ENCODE data around the gene MEIS1.
A peak's percentile ranks its signal among the peaks of the same experiment; 100 is the strongest.

Gene MEIS1

DNA sequence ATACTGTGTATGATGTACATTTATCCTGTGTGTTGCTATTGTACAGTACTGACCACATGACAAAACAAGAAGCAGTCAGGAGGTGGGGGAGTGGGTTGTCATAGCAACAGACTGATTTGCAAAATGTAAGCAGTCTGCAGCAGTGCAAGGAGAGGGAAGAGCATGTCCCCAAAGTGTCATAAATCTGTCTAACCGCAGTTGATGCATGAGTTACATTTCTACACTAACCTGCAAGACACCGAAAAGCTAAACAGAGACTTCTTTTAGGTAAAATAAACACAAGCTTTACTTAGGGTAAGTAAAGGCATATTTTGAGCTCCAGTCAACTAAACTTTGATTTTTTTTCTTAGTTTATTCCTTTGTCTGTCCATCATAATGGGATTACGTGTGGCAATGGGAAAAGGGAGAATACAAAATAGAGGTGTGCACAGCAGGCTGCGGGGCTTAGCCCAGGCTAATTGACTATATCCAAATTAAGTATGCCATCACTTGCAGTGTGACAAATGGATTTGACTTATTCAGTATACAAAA, 134.5 kb downstream of the MEIS1 start:
- no peaks in the 10 kb centered on the region for H3K79me1 ChIP-seq (ENCODE audit: low read depth, low read length)
- no peaks in the 10 kb centered on the region for H3K9me3 ChIP-seq (replicated peaks in 1 of 2; ENCODE audit: control insufficient read depth in 2 of 2, insufficient read depth in 1 of 2, low read depth in 1 of 2, low read length in 2 of 2)
- H2BK15ac ChIP-seq (ENCODE audit: low read length) = no peak overlapping the region
- H2BK12ac ChIP-seq (ENCODE audit: low read length) = no peak overlapping the region
- H2BK120ac ChIP-seq (ENCODE audit: low read depth, low read length) = no peak overlapping the region
- no peak overlapping the region for H3K14ac ChIP-seq (ENCODE audit: low read length)
- H2AFZ ChIP-seq (ENCODE audit: low read length) = no peak overlapping the region
- H2BK5ac ChIP-seq (ENCODE audit: low read length) = no peak overlapping the region
- no peaks in the 10 kb centered on the region for H3K27me3 ChIP-seq (ENCODE audit: control insufficient read depth in 3 of 3, insufficient read depth in 3 of 3, low read depth in 1 of 3, low read length in 3 of 3)
- H3K18ac ChIP-seq (ENCODE audit: low read length) = no peak overlapping the region
- peaks cover 0 to 40% of the 10 kb centered on the region in 2 donors for H3K36me3 ChIP-seq (replicated peaks in 1 of 2; ENCODE audit: control insufficient read depth in 2 of 2, insufficient read depth in 2 of 2, low read length in 2 of 2)
- peak overlapping the region; percentile 28 for H3K4me2 ChIP-seq (ENCODE audit: insufficient read depth, low read length, poor library complexity, severe bottlenecking)
- H3K9ac ChIP-seq (ENCODE audit: low read depth, low read length, poor library complexity) = no peak overlapping the region
- peaks cover 26 to 32% of the 10 kb centered on the region in 2 donors for H3K4me1 ChIP-seq (ENCODE audit: control insufficient read depth in 2 of 2, insufficient read depth in 1 of 2, low read depth in 1 of 2, low read length in 2 of 2)
- no peak overlapping the region for H3K4me3 ChIP-seq (ENCODE audit: low read length in 2 of 2)
- H3K27ac ChIP-seq (replicated peaks; ENCODE audit: low read length) = peak overlapping the region; percentile 37
- H3K4ac ChIP-seq (ENCODE audit: low read length) = no peak overlapping the region
- no peak overlapping the region for H4K91ac ChIP-seq (ENCODE audit: low read depth, low read length, poor library complexity)
- no peak for DNase-seq (ENCODE audit: low spot score)
- no peak overlapping the region for H4K8ac ChIP-seq (ENCODE audit: low read depth, low read length)
- H2AK5ac ChIP-seq (ENCODE audit: low read depth, low read length) = no peak overlapping the region
- WGBS, 2 donors (ENCODE audit: extremely low coverage in 2 of 2, insufficient read length in 2 of 2, insufficient replicate concordance in 1 of 2) = no CpG with 5 or more reads among the region's 4 CpGs
- no peak overlapping the region for H3K23ac ChIP-seq (ENCODE audit: low read depth, low read length, poor library complexity)

DNA sequence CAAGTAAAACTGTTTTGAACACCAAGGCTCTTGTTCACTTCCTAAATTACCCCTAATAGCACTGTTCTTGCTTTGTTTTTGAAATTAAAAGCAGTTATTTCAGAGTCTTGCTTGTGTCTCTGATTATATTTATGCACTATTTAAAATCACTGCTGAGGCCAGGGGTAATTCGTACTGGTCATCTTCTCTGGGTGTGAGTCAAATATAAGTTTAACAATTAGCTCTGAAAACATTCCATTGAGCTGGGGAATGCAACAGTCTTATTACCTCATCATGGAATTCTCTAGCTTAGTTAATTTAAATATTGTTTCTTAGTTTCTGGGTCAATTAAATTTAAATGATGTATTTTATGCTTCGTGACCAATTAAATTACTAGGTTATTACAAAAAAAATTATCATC, 135.0 kb downstream of the MEIS1 start:
- no peak overlapping the region for H2BK120ac ChIP-seq (ENCODE audit: low read depth, low read length)
- H3K79me1 ChIP-seq (ENCODE audit: low read depth, low read length) = no peaks in the 10 kb centered on the region
- H3K23ac ChIP-seq (ENCODE audit: low read depth, low read length, poor library complexity) = no peak overlapping the region
- no peaks in the 10 kb centered on the region for H3K9me3 ChIP-seq (replicated peaks in 1 of 2; ENCODE audit: control insufficient read depth in 2 of 2, insufficient read depth in 1 of 2, low read depth in 1 of 2, low read length in 2 of 2)
- peaks cover 26 to 33% of the 10 kb centered on the region in 2 donors for H3K4me1 ChIP-seq (ENCODE audit: control insufficient read depth in 2 of 2, insufficient read depth in 1 of 2, low read depth in 1 of 2, low read length in 2 of 2)
- no peaks in the 10 kb centered on the region for H3K27me3 ChIP-seq (ENCODE audit: control insufficient read depth in 3 of 3, insufficient read depth in 3 of 3, low read depth in 1 of 3, low read length in 3 of 3)
- no peak overlapping the region for H4K91ac ChIP-seq (ENCODE audit: low read depth, low read length, poor library complexity)
- H3K9ac ChIP-seq (ENCODE audit: low read depth, low read length, poor library complexity) = no peak overlapping the region
- H3K14ac ChIP-seq (ENCODE audit: low read length) = no peak overlapping the region
- no peak overlapping the region for H2BK12ac ChIP-seq (ENCODE audit: low read length)
- H2BK15ac ChIP-seq (ENCODE audit: low read length) = no peak overlapping the region
- H3K27ac ChIP-seq (replicated peaks; ENCODE audit: low read length) = peak overlapping the region; percentile 37
- H3K4me2 ChIP-seq (ENCODE audit: insufficient read depth, low read length, poor library complexity, severe bottlenecking) = peak overlapping the region; percentile 28
- no peak overlapping the region for H3K4ac ChIP-seq (ENCODE audit: low read length)
- H2BK5ac ChIP-seq (ENCODE audit: low read length) = no peak overlapping the region
- no peak overlapping the region for H3K4me3 ChIP-seq (ENCODE audit: low read length in 2 of 2)
- H3K36me3 ChIP-seq (replicated peaks in 1 of 2; ENCODE audit: control insufficient read depth in 2 of 2, insufficient read depth in 2 of 2, low read length in 2 of 2) = peaks cover 0 to 40% of the 10 kb centered on the region in 2 donors
- no peak overlapping the region for H2AFZ ChIP-seq (ENCODE audit: low read length)
- H3K18ac ChIP-seq (ENCODE audit: low read length) = no peak overlapping the region
- DNase-seq (ENCODE audit: low spot score) = no peak
- H4K8ac ChIP-seq (ENCODE audit: low read depth, low read length) = no peak overlapping the region
- no peak overlapping the region for H2AK5ac ChIP-seq (ENCODE audit: low read depth, low read length)
- no CpG with 5 or more reads among the region's 2 CpGs for WGBS, 2 donors (ENCODE audit: extremely low coverage in 2 of 2, insufficient read length in 2 of 2, insufficient replicate concordance in 1 of 2)

DNA sequence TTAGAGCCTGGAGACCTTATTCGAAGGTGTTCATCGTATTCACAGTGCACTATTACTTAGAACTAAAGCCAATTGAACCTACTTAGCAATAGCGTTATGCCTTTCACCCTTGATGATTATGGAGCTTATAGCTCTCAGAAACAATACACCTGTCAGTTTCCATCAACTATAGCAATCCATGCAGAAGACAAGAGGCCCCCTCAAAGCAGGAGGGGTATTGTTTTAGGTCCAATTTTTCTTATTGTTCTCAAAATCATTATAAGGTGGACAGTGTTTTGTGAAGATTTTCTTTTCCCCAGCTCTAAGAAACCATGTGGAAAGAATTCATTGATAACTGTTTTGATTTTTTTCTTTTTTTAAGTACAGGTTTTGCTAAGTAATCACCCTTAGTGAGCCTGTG, 135.5 kb downstream of the MEIS1 start:
- H2AFZ ChIP-seq (ENCODE audit: low read length) = no peak overlapping the region
- DNase-seq (ENCODE audit: low spot score) = no peak
- H3K4me3 ChIP-seq (ENCODE audit: low read length in 2 of 2) = no peak overlapping the region
- no peaks in the 10 kb centered on the region for H3K9me3 ChIP-seq (replicated peaks in 1 of 2; ENCODE audit: control insufficient read depth in 2 of 2, insufficient read depth in 1 of 2, low read depth in 1 of 2, low read length in 2 of 2)
- no peak overlapping the region for H3K27ac ChIP-seq (replicated peaks; ENCODE audit: low read length)
- no peaks in the 10 kb centered on the region for H3K79me1 ChIP-seq (ENCODE audit: low read depth, low read length)
- H2BK5ac ChIP-seq (ENCODE audit: low read length) = no peak overlapping the region
- H4K8ac ChIP-seq (ENCODE audit: low read depth, low read length) = no peak overlapping the region
- no peak overlapping the region for H3K9ac ChIP-seq (ENCODE audit: low read depth, low read length, poor library complexity)
- no peak overlapping the region for H2BK12ac ChIP-seq (ENCODE audit: low read length)
- peaks cover 0 to 40% of the 10 kb centered on the region in 2 donors for H3K36me3 ChIP-seq (replicated peaks in 1 of 2; ENCODE audit: control insufficient read depth in 2 of 2, insufficient read depth in 2 of 2, low read length in 2 of 2)
- H3K27me3 ChIP-seq (ENCODE audit: control insufficient read depth in 3 of 3, insufficient read depth in 3 of 3, low read depth in 1 of 3, low read length in 3 of 3) = no peaks in the 10 kb centered on the region
- H3K4me1 ChIP-seq (ENCODE audit: control insufficient read depth in 2 of 2, insufficient read depth in 1 of 2, low read depth in 1 of 2, low read length in 2 of 2) = peaks cover 26 to 34% of the 10 kb centered on the region in 2 donors
- H2AK5ac ChIP-seq (ENCODE audit: low read depth, low read length) = no peak overlapping the region
- H3K4ac ChIP-seq (ENCODE audit: low read length) = no peak overlapping the region
- H2BK15ac ChIP-seq (ENCODE audit: low read length) = no peak overlapping the region
- no peak overlapping the region for H2BK120ac ChIP-seq (ENCODE audit: low read depth, low read length)
- no CpG with 5 or more reads among the region's 3 CpGs for WGBS, 2 donors (ENCODE audit: extremely low coverage in 2 of 2, insufficient read length in 2 of 2, insufficient replicate concordance in 1 of 2)
- H3K4me2 ChIP-seq (ENCODE audit: insufficient read depth, low read length, poor library complexity, severe bottlenecking) = no peak overlapping the region
- no peak overlapping the region for H4K91ac ChIP-seq (ENCODE audit: low read depth, low read length, poor library complexity)
- H3K18ac ChIP-seq (ENCODE audit: low read length) = no peak overlapping the region
- H3K14ac ChIP-seq (ENCODE audit: low read length) = no peak overlapping the region
- no peak overlapping the region for H3K23ac ChIP-seq (ENCODE audit: low read depth, low read length, poor library complexity)

DNA sequence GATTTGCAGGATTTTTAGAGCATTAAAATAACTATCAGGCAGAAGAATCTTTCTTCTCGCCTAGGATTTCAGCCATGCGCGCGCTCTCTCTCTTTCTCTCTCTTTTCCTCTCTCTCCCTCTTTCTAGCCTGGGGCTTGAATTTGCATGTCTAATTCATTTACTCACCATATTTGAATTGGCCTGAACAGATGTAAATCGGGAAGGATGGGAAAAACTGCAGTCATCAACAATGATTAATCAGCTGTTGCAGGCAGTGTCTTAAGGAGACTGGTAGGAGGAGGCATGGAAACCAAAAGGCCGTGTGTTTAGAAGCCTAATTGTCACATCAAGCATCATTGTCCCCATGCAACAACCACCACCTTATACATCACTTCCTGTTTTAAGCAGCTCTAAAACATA, 137.0 kb downstream of the MEIS1 start:
- H3K14ac ChIP-seq (ENCODE audit: low read length) = no peak overlapping the region
- no peak overlapping the region for H3K18ac ChIP-seq (ENCODE audit: low read length)
- no peak overlapping the region for H4K8ac ChIP-seq (ENCODE audit: low read depth, low read length)
- no peak overlapping the region for H2AK5ac ChIP-seq (ENCODE audit: low read depth, low read length)
- H3K4ac ChIP-seq (ENCODE audit: low read length) = no peak overlapping the region
- H2BK120ac ChIP-seq (ENCODE audit: low read depth, low read length) = no peak overlapping the region
- H2BK12ac ChIP-seq (ENCODE audit: low read length) = no peak overlapping the region
- no peak overlapping the region for H3K4me3 ChIP-seq (ENCODE audit: low read length in 2 of 2)
- H2BK5ac ChIP-seq (ENCODE audit: low read length) = no peak overlapping the region
- peaks cover 0 to 40% of the 10 kb centered on the region in 2 donors for H3K36me3 ChIP-seq (replicated peaks in 1 of 2; ENCODE audit: control insufficient read depth in 2 of 2, insufficient read depth in 2 of 2, low read length in 2 of 2)
- no peaks in the 10 kb centered on the region for H3K79me1 ChIP-seq (ENCODE audit: low read depth, low read length)
- no peaks in the 10 kb centered on the region for H3K9me3 ChIP-seq (replicated peaks in 1 of 2; ENCODE audit: control insufficient read depth in 2 of 2, insufficient read depth in 1 of 2, low read depth in 1 of 2, low read length in 2 of 2)
- no peak overlapping the region for H2AFZ ChIP-seq (ENCODE audit: low read length)
- no CpG with 5 or more reads among the region's 6 CpGs for WGBS, 2 donors (ENCODE audit: extremely low coverage in 2 of 2, insufficient read length in 2 of 2, insufficient replicate concordance in 1 of 2)
- no peak overlapping the region for H3K27ac ChIP-seq (replicated peaks; ENCODE audit: low read length)
- no peak overlapping the region for H2BK15ac ChIP-seq (ENCODE audit: low read length)
- H3K27me3 ChIP-seq (ENCODE audit: control insufficient read depth in 3 of 3, insufficient read depth in 3 of 3, low read depth in 1 of 3, low read length in 3 of 3) = peaks cover 0 to 7% (median 6%) of the 10 kb centered on the region in 3 experiments
- no peak overlapping the region for H3K4me2 ChIP-seq (ENCODE audit: insufficient read depth, low read length, poor library complexity, severe bottlenecking)
- no peak overlapping the region for H4K91ac ChIP-seq (ENCODE audit: low read depth, low read length, poor library complexity)
- DNase-seq (ENCODE audit: low spot score) = no peak
- no peak overlapping the region for H3K23ac ChIP-seq (ENCODE audit: low read depth, low read length, poor library complexity)
- no peak overlapping the region for H3K9ac ChIP-seq (ENCODE audit: low read depth, low read length, poor library complexity)
- peaks cover 26 to 34% of the 10 kb centered on the region in 2 donors for H3K4me1 ChIP-seq (ENCODE audit: control insufficient read depth in 2 of 2, insufficient read depth in 1 of 2, low read depth in 1 of 2, low read length in 2 of 2)

Data from neuronal stem cell (in vitro differentiated cells).